Measurements from ENCODE around the gene CYP4A22.
"Not testable (repeated sequence)": the region's sequence is repeated elsewhere in the genome, so short reads cannot be mapped to it uniquely, and the experiment has no call there.

The CYP4A22 gene

DNA sequence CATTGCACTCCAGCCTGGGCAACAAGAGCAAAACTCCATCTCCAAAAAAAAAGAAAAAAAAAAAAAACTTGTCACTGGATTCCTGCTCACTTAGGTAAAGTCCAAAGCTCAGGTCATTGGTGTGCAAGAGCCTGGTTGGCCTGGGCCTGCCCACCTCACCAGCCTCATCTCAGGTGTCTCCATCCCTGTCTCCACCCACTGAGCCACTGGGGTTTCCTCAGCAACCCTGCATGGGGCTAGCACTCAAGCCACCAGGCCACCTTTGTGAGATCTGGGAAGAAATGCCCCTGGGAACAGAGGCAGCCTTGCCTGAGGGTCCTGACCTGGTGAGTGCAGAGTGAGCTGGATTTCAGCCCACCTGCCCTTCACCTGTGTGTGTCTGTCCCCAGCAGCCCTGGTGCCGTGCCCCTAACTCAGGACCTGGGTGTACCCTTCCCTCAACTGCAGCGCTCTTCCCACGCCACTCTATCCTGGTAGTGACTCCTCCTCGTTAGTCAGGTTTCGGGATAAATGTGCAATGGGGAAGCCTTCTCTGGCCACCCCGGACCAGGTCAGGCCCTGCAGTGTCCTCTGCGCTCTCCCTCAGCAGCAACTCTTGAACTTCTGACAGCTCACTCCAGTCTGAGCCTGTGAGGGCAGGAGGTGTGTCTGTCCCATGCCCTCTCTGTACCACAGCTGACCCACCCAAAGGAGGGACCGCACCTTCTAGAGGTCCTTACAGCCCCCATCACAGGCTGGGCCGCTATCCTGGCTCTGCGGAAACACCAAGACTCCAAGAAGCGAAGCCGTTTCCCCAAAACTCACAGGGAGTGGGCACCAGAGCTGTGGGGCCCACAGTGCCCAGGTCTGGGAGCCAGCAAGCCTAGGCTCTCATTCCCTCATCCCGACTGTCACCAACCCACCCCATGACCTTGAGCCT, 49.3 kb downstream of the CYP4A22 start:
- no peak for DNase-seq

DNA sequence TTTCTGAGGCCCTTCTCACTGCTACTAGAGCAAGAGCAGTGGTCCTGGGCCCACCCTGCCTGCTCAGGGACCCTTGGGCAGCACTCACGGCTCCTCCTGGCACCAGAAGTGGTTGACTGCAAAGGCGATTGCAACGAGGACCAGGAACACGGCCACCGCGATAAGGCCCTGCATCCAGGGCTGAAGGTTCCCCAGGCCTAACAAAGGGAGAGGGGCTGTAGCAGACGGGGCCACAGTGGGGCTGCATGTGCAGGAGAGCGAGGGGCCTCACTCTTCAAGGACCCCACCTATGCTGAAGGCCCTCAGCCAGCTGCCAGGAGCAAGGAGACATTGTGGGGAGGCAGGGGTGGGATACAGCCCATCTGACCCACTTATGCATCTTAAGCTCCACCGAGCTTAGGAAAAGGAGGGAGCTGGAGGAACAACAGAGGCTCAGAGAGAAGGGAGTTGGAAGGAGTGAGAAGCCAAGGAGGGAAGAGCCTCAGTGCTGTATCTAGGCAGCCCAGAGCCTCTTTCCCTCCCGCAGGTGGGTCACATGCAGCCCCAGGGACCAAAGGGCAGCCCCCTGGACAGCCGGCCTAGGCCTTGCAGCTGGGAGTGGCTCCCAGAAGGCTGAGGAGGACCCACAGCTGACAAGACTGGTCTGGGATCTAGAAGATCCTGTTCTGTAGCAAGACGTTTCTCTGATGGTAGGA, 50.1 kb downstream of the CYP4A22 start:
- DNase-seq, result no peak

DNA sequence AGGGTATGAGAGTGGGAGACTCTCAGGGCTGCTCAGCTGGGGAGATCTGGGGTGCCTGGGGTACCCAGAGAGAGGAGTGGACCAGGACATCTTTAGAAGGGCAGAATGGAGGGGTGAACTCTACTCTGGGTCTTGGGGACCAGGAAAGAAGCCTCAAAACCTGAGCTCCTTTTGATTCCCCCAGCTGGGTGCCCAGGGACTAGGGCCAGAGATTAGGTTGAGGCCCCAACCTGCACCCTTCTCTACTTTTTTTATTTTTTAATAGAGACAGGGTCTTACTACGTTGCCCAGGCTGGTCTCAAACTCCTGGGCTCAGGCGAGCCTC, 50.6 kb downstream of the CYP4A22 start:
- no peak for DNase-seq

DNA sequence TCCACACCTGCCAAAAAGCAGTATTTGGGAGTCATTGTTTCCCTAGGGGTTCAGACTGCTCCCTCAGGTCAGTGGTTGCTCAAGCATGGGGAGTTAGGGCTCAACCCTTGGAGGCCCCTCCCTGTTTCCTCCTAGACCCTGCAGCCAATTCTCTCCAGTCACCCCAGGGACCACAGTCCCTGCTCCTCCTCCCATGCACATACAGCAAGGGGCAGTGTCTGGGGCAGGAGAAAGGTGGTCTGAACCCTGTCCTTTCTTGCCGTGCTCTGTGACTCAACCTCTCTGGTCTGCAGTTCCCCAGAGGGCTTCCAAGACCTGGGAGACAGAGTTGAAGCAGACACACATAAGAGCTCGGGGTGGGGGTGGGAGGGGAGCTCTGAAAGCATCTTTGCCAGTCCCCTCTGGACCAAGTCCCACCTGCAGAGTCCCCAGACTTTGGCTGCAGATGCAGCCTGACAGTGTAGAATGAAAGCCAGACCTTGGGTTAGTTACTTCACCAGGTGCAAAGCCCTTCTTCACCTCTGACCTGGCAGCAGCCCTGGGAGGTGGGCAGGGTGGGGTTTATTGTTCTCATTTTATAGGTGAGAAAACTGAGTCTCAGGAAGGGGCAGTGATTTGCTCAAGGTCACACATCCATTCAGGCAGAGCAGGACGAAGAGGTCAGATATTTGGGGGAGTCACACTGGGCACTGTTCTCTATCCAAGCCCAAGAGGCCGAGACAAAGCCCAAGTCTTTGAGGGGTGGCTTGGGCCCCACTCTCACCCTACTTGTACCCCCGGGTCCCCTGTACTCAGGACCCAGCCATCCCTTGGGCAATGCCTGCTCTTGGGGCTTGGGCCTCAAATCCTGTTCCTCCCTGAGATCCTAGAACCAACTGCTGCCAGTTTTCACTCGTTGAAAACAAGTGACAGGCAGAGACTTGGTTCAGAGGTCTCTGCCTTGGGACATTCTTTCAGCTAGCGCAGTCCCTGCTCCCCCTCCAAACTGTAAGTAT, 51.8 kb downstream of the CYP4A22 start:
- DNase-seq, result no peak

GRCh38 chr1:47189844-47190508, 52.7 kb downstream of the CYP4A22 start, which contains the start of gene PDZK1IP1:
PDZK1IP1 (minus strand) TSS chr1:47190036; CDS start chr1:47189932, 104 bp downstream.
- DNase-seq, result no peak

DNA sequence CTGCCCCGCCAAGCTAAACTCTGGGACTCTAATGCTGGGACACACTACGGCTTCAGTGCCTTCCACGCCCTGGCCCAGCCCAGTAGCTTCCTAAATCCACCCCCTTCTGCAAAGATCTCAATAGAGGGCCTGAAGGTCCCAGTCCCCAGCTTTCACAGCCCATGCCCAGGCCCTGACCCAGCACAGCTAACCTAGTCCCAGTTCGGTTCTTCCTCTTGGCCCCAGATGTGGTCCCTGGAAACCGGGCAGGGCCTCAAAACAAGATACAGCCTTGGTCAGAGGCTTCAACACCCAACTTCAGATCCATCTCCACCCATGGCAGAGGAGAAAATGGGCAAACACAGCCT, 53.2 kb downstream of the CYP4A22 start:
- DNase-seq, result no peak

GRCh38 chr1:47190857-47191256, 53.6 kb downstream of the CYP4A22 start:
- no peak for DNase-seq

DNA sequence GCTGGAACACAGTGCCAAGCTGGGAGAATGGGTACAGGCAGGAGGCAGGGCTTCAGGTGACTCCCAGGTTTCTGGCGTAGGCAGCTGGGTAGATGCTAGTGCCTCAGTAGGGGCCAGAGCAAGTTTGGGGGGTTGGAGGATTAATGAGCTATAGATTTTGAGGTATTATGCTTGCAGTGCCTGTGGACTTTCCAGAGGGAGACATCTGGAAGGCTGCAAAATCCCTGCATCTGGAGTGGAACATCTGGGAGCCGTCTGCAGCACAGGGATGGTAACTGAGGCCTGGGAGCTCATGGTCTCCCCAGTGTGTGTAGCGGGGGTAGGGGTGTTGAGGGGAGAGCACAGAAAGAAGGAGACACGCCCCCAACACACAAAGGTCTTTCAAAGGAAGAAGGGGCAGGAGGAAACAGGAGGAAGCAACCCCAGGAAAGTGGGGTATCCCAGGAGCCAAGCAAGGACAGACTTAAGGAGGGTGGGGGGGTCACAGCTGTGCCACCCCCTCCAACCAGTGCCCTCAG, 54.8 kb downstream of the CYP4A22 start:
- DNase-seq, result no peak

DNA sequence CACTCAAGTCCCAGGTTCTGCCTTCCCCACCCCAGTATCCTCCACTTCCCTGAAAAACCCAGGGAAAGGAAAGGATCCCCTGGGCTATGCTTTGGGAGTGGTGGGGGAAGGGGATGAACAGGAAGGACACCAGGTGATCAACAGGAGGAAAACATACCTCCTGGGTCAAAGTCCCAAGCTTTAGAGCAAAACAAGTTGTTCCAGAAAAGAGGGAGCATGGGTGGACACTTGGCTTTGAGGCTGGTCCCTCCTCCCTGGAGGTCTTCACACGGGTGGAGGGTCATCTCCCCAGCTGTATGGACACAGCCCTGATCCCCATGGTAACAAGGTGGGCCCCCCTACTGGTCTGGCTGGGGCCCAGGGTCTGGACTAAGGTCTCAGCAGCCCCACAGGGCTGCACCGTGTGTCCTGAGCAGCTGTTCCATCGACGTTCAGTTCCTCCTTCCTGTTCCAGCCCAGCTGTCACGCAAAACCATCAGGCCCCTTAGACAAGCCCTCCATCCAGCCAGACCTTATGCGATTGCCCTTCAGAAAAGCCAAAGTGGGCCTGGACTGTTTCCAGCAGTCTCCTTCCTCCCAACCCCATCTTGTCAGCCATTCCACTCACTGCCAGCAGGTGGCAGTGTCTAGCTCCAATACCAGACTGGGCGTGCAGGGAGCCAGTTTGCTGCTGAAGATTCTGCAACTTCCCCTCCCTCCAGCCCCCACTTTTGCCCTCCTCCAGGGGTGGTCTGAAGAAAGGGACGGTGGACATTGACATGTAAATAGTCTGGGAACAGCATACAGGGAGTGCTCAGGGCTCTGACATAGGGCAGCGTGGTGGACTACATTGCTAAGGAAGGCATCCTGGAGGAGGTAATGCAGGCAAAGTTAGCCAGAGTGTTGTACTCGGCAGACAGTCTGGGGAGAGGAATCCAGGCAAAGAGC, 55.5 kb downstream of the CYP4A22 start:
- no peak for DNase-seq

GRCh38 chr1:47193496-47193895, 56.3 kb downstream of the CYP4A22 start:
- DNase-seq, result not testable (repeated sequence)

- no peak for DNase-seq
Observed at GRCh38 chr1:47194311-47194710, 57.1 kb downstream of the CYP4A22 start.

GRCh38 chr1:47195981-47196380, 58.7 kb downstream of the CYP4A22 start:
- not testable (repeated sequence) for DNase-seq

- no peak for DNase-seq
Observed at GRCh38 chr1:47196622-47197021, 59.4 kb downstream of the CYP4A22 start.

GRCh38 chr1:47198214-47198613, 61.0 kb downstream of the CYP4A22 start:
- DNase-seq, result no peak
